NCI-H2227 (cell line): ENCODE results near the gene KCNT1.

Experiments used
- DNase-seq: peaks from one replicate; lab custom pipeline; 2025; ENCODE audit not compliant: unreplicated experiment; lab: John Stamatoyannopoulos, UW

KCNT1 gene

GRCh38 chr9:135724186-135724787, 22.3 kb downstream of the KCNT1 start:
- no peak for DNase-seq

- DNase-seq: no peak
Measured at GRCh38 chr9:135726138-135726853, 24.3 kb downstream of the KCNT1 start.

- no peak for DNase-seq
Measured at GRCh38 chr9:135727257-135727875, 25.4 kb downstream of the KCNT1 start.

GRCh38 chr9:135728436-135729110, 26.6 kb downstream of the KCNT1 start:
- DNase-seq: no peak

GRCh38 chr9:135729480-135729879, 27.5 kb downstream of the KCNT1 start:
- DNase-seq: no peak

GRCh38 chr9:135731454-135731853, 29.5 kb downstream of the KCNT1 start:
- no peak for DNase-seq

GRCh38 chr9:135732569-135733257, 30.7 kb downstream of the KCNT1 start:
- no peak for DNase-seq

GRCh38 chr9:135734616-135735144, 32.7 kb downstream of the KCNT1 start:
- DNase-seq: no peak

GRCh38 chr9:135736272-135736978, 34.4 kb downstream of the KCNT1 start:
- DNase-seq: no peak

- no peak for DNase-seq
Measured at GRCh38 chr9:135736979-135737839, 35.2 kb downstream of the KCNT1 start.

GRCh38 chr9:135737840-135738521, 36.0 kb downstream of the KCNT1 start:
- DNase-seq: no peak

- DNase-seq: no peak
Measured at GRCh38 chr9:135739271-135740220, 37.6 kb downstream of the KCNT1 start.

GRCh38 chr9:135741276-135742219, 39.6 kb downstream of the KCNT1 start:
- DNase-seq: no peak

GRCh38 chr9:135743021-135743420, 41.0 kb downstream of the KCNT1 start:
- no peak for DNase-seq

GRCh38 chr9:135743546-135744332, 41.8 kb downstream of the KCNT1 start:
- no peak for DNase-seq
